Liver (tissue), 2 donors: ENCODE measurements around the gene MOB3B.

Source experiments
- GABPA ChIP-seq, 2 donors: IDR thresholded peaks in 1 of 2; conservative IDR thresholded peaks in 1 of 2; 2 replicates each; pipeline ENCODE4 v1.6.1; 2016; ENCODE audit warnings: antibody characterized with exemption in 2 of 2, mild to moderate bottlenecking in 1 of 2, moderate library complexity in 1 of 2
- RAD21 ChIP-seq, 2 donors: IDR thresholded peaks; 2 replicates each; pipeline ENCODE4 v1.6.1; 2016; ENCODE audit warnings: antibody characterized with exemption in 2 of 2, mild to moderate bottlenecking in 2 of 2
- RXRA ChIP-seq, 2 donors: IDR thresholded peaks; 2 replicates each; pipeline ENCODE4 v1.6.1; 2017 to 2018; ENCODE audit warnings: antibody characterized with exemption in 2 of 2, mild to moderate bottlenecking in 1 of 2
- donor health status: healthy.

DNA sequence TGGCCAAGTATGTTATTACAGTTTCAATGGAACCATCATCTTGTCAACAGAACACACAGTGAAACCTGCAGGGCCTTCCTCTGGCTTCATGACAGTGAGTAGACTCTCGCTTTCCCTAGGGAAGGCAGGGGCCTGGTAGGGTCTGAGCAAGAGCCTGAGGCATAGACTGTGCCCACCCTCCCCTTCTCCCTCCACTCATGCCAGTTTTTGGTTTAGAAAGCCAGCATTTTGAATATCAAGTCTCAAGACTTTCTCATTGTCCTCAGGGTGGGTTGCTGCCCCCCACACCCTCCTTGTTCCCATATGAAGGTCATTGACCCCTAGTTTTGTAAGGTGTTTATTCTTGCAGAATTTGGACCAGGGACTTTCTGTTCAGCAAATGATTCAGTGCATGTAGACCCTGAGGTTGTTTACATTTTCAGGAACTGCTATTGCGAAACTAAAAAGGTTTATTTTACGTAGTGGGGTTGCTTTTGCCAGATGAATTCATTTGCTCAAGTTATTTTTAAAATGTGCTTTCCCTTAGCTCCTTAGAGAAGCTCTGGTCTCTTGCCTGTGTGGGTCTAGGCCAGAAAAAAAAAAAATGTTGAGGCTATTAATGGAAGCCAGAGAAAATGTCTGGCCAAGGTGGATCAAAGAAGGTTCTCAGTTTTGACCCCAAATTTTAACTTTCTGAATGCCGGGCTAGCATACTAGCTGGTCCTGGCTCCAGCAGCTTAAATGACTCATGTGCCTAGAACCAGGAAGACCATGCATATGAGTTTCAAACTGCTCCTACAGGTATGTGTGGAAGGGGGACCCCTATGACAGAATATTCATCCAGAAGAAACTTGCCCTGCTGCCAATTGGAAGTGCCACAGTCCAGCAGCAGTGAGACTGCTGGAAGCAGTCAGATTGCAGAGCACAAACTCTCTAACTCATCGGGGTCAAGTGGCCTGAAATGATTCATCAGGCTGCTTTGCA lies 10.1 kb upstream of the MOB3B start:
- TF ChIP-seq RAD21 (IDR thresholded peaks at IDR 0.05) (no peak), GABPA (IDR thresholded peaks at IDR 0.05 in 1 of 2, conservative IDR thresholded peaks at IDR 0.05 in 1 of 2) (no peak), RXRA (IDR thresholded peaks at IDR 0.05) (peak; percentile 91 to 95)
